IMR-90 (cell line): Measurements from ENCODE around the gene IMMT. TPM values are rescaled to one million over a fixed set of nuclear protein-coding genes. Genes with fewer than 3 reads are reported as not detected.

Source experiments
- ATAC-seq: fragments of 200-7000 bp; cut with Tn5 transposase; 2 replicates; pipeline ENCODE4 v1.9.1; 2020; ENCODE audit warnings: low read depth, mild to moderate bottlenecking, moderate library complexity
- BruUV-seq: library from RNA; stranded (reverse); fragments of 400-500 nt; replicated peaks from 2 replicates; lab custom pipeline; 2021; lab: Mats Ljungman, UMichigan
- CTCF ChIA-PET: fragments of 300-600 bp; formaldehyde crosslinking; extraction: SDS; loops from one replicate; lab custom pipeline; 2021; ENCODE audit warnings: antibody characterized with exemption; lab: Yijun Ruan, JAX
- POLR2A ChIA-PET: fragments of 300-600 bp; sonication (Branson Sonifier 250); formaldehyde crosslinking; loops from one replicate; lab custom pipeline; 2022; ENCODE audit warnings: antibody characterized with exemption; ENCODE audit not compliant: unreplicated experiment; lab: Charles Lee
- DNase-seq: peaks from one replicate; pipeline ENCODE4 v3.0.0; 2013
- H2AFZ ChIP-seq: replicated peaks from 2 replicates; pipeline ENCODE3; 2013; ENCODE audit warnings: low read length, mild to moderate bottlenecking; ENCODE audit not compliant: poor library complexity
- H2AK5ac ChIP-seq: 2 replicates; pipeline ENCODE4 v1.6.1; 2013; ENCODE audit warnings: low read depth, low read length, inconsistent platforms
- H2AK9ac ChIP-seq: replicated peaks from 2 replicates; pipeline ENCODE3; 2013; ENCODE audit warnings: mild to moderate bottlenecking, low read depth, low read length, moderate library complexity; ENCODE audit not compliant: poor library complexity
- H2BK120ac ChIP-seq: 2 replicates; pipeline ENCODE4 v1.6.1; 2013; ENCODE audit warnings: low read depth, low read length, inconsistent platforms
- H2BK15ac ChIP-seq: 3 replicates; pipeline ENCODE4 v1.6.1; 2013; ENCODE audit warnings: low read depth, low read length, inconsistent platforms
- H2BK20ac ChIP-seq: 2 replicates; pipeline ENCODE4 v1.6.1; 2013; ENCODE audit warnings: low read depth, mild to moderate bottlenecking, inconsistent platforms, low read length, moderate library complexity
- H2BK5ac ChIP-seq: 2 replicates; pipeline ENCODE4 v1.6.1; 2013; ENCODE audit warnings: mild to moderate bottlenecking, low read depth, low read length, inconsistent platforms; ENCODE audit not compliant: poor library complexity, severe bottlenecking
- H3K14ac ChIP-seq: replicated peaks from 2 replicates; pipeline ENCODE4 v1.6.1; 2013; ENCODE audit warnings: low read depth, low read length, inconsistent platforms
- H3K18ac ChIP-seq: 2 replicates; pipeline ENCODE4 v1.6.1; 2013; ENCODE audit warnings: low read depth, low read length, control low read depth
- H3K23ac ChIP-seq: 2 replicates; pipeline ENCODE4 v1.6.1; 2013; ENCODE audit warnings: low read depth, low read length, inconsistent platforms
- H3K27ac ChIP-seq: 2 replicates; pipeline ENCODE4 v1.5.1; 2013; ENCODE audit warnings: mild to moderate bottlenecking, control low read depth, low read length; ENCODE audit not compliant: insufficient read depth
- H3K27me3 ChIP-seq: 2 replicates; pipeline ENCODE4 v1.6.1; 2013; ENCODE audit warnings: low read length; ENCODE audit not compliant: control insufficient read depth, insufficient read depth
- H3K36me3 ChIP-seq: 2 replicates; pipeline ENCODE4 v1.6.1; 2013; ENCODE audit warnings: low read length, mixed read lengths; ENCODE audit not compliant: control insufficient read depth, insufficient read depth
- H3K4ac ChIP-seq: 2 replicates; pipeline ENCODE4 v1.6.1; 2013; ENCODE audit warnings: low read depth, low read length, inconsistent platforms
- H3K4me1 ChIP-seq: 2 replicates; pipeline ENCODE4 v1.6.1; 2013; ENCODE audit warnings: low read length, mixed read lengths; ENCODE audit not compliant: control insufficient read depth, insufficient read depth
- H3K4me2 ChIP-seq: 2 replicates; pipeline ENCODE4 v1.6.1; 2013; ENCODE audit warnings: low read depth, mild to moderate bottlenecking, control low read depth, low read length, moderate library complexity
- H3K4me3 ChIP-seq: 2 replicates; pipeline ENCODE4 v1.5.1; 2013; ENCODE audit warnings: low read depth, mild to moderate bottlenecking, control low read depth, low read length, moderate library complexity; ENCODE audit not compliant: insufficient read depth
- H3K56ac ChIP-seq: 2 replicates; pipeline ENCODE4 v1.6.1; 2013; ENCODE audit warnings: low read length, inconsistent platforms; ENCODE audit not compliant: insufficient read depth; ENCODE audit errors: extremely low read depth
- H3K79me1 ChIP-seq, 2 experiments: 2 replicates each; pipeline ENCODE4 v1.6.1; 2013; ENCODE audit warnings: low read length in 2 of 2, inconsistent platforms in 1 of 2, low read depth in 1 of 2
- H3K9ac ChIP-seq: 2 replicates; pipeline ENCODE4 v1.6.1; 2013; ENCODE audit warnings: low read depth, low read length, control low read depth
- H3K9me1 ChIP-seq: 2 replicates; pipeline ENCODE4 v1.6.1; 2013; ENCODE audit warnings: low read length, inconsistent platforms; ENCODE audit not compliant: insufficient read depth
- H3K9me3 ChIP-seq: 2 replicates; pipeline ENCODE4 v1.6.1; 2013; ENCODE audit warnings: low read length; ENCODE audit not compliant: control insufficient read depth, insufficient read depth
- H4K20me1 ChIP-seq: 2 replicates; pipeline ENCODE4 v1.6.1; 2013; ENCODE audit warnings: low read length, inconsistent platforms; ENCODE audit not compliant: insufficient read depth
- H4K5ac ChIP-seq: 2 replicates; pipeline ENCODE4 v1.6.1; 2013; ENCODE audit warnings: mild to moderate bottlenecking, low read depth, low read length, control low read depth
- H4K8ac ChIP-seq, 2 experiments: 2 replicates each; pipeline ENCODE4 v1.6.1; 2013; ENCODE audit warnings: low read depth in 2 of 2, low read length in 2 of 2, control low read depth in 1 of 2, inconsistent platforms in 1 of 2
- H4K91ac ChIP-seq: 2 replicates; pipeline ENCODE4 v1.6.1; 2013; ENCODE audit warnings: low read depth, low read length, inconsistent platforms; ENCODE audit not compliant: insufficient read depth
- CTCF ChIP-seq: conservative IDR thresholded peaks from 2 replicates; pipeline ENCODE4 v1.5.1; 2012; ENCODE audit warnings: mild to moderate bottlenecking, low read depth, low read length, improper control_type of control experiment
- POLR2A ChIP-seq: IDR thresholded peaks from 2 replicates; pipeline ENCODE4 v1.6.1; 2012; ENCODE audit warnings: mild to moderate bottlenecking, low read depth, low read length
- RFX5 ChIP-seq: IDR thresholded peaks from 2 replicates; pipeline ENCODE4 v1.8.0; 2012; ENCODE audit warnings: low read depth, mild to moderate bottlenecking, low read length, moderate library complexity
- SMC3 ChIP-seq: fragments of 150-350 bp; IDR thresholded peaks from 2 replicates; pipeline ENCODE4 v1.6.1; 2016; ENCODE audit warnings: low read depth, mild to moderate bottlenecking, antibody characterized with exemption, low read length, moderate library complexity
- WGBS, 2 experiments: methylation state at CpG; one replicate each; pipeline versions ENCODE4 v1.1.5 to v1.1.7; 2013; ENCODE audit warnings: missing lambda C conversion rate in 2 of 2; ENCODE audit not compliant: insufficient read length in 1 of 2; ENCODE audit errors: extremely low coverage in 2 of 2; 5-methylcytosine and 5-hydroxymethylcytosine counted together
- dilution Hi-C: fragments of 300-500 bp; cut with HindIII; formaldehyde crosslinking; loops from one replicate; pipeline ENCODE4 v1.14.3; 2018; ENCODE audit warnings: low sequenced_read_pairs; ENCODE audit not compliant: unreplicated experiment
- in situ Hi-C: fragments of 300-500 bp; cut with MboI; formaldehyde crosslinking; loops from 3 replicates; pipeline ENCODE4 v1.14.3; 2019; ENCODE audit warnings: low sequenced_read_pairs, inconsistent platforms, mixed read lengths
- intact Hi-C: fragments of 100-400 bp; cut with micrococcal nuclease; formaldehyde crosslinking; loops from 2 replicates; pipeline ENCODE4 v1.10.0; 2022
- polyA plus RNA-seq, 3 experiments: library from polyadenylated mRNA; depleted of rRNA; stranded (reverse); fragments of >200 nt; gene quantifications; 2 replicates each; pipeline ENCODE4 v1.2.3, GENCODE V29; 2012; ENCODE audit warnings: low replicate concordance in 1 of 3
- total RNA-seq: library from RNA; depleted of rRNA; stranded (reverse); fragments of >200 nt; gene quantifications from 2 replicates; pipeline ENCODE4 v1.2.3, GENCODE V29; 2012

IMMT gene
- total and polyA plus RNA-seq, 2 of the 4 experiments (the other 2 are of a cell fraction), result 50.5 to 87.3 TPM

DNA sequence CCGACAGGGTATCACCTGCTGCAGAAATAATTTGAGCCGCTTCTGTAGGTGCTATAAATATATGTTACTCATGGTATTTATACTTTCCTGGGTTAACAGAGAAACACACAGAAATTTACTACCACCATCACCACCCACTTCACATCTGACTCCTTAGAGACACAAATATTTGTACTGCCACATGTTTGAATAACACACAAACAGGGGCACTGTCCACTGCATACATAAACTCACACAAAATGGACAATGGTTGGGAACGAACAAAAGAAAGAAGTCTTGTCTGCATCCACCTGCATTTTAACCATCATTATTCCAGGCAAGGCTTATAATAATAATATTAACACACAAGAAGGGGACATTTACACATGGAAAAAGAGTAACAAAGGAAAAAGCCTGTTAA is 24.0 kb downstream of the IMMT start:
- Histone ChIP-seq H2BK15ac (no peak overlapping the region), H3K14ac (no peak overlapping the region), H4K91ac (no peak overlapping the region), H2BK120ac (no peak overlapping the region), H3K23ac (no peak overlapping the region), H3K27me3 (no peaks in the 10 kb centered on the region), H3K9ac (no peak overlapping the region), H4K20me1 (no peaks in the 10 kb centered on the region), H3K9me1 (no peaks in the 10 kb centered on the region), H3K56ac (no peak overlapping the region), H3K36me3 (peaks cover 31% of the 10 kb centered on the region), H2BK5ac (no peak overlapping the region), H3K4me1 (0 out of 2 replicates have a peak, but pooled peaks cover 1% of the 10 kb centered on the region), H2BK20ac (no peak overlapping the region), H3K27ac (no peak overlapping the region), H4K8ac (no peak overlapping the region), H3K9me3 (no peaks in the 10 kb centered on the region), H2AFZ (no peak overlapping the region), H3K79me1 (peaks cover 10 to 17% of the 10 kb centered on the region in 2 experiments), H3K4me2 (no peak overlapping the region), H2AK9ac (no peak overlapping the region), H3K4ac (no peak overlapping the region), H3K18ac (no peak overlapping the region), H3K4me3 (no peak overlapping the region), H2AK5ac (no peak overlapping the region), H4K5ac (no peak overlapping the region)
- in situ Hi-C loops, result no loop called here
- ATAC-seq (no peak), DNase-seq (no peak)
- no TSS peak for BruUV-seq
- CTCF ChIA-PET, result no interaction called here
- POLR2A ChIA-PET, result no interaction called here
- TF ChIP-seq SMC3 (no peak), RFX5 (no peak), POLR2A (no peak), CTCF (no peak)
- intact Hi-C loops, result no loop called here
- dilution Hi-C loops, result no loop called here
- no CpG with 5 or more reads among the region's 3 CpGs for WGBS, 2 experiments
